SK-N-MC (cell line): ENCODE measurements around the gene SPIRE1.

Experiments
- EZH2 ChIP-seq: fragments of 200-600 bp; sonication (generic); IDR thresholded peaks from one replicate; pipeline ENCODE4 v1.6.1; 2017; ENCODE audit warnings: antibody characterized with exemption
- FOXP2 ChIP-seq: optimal IDR thresholded peaks from 2 replicates; pipeline ENCODE3; 2011; ENCODE audit warnings: mild to moderate bottlenecking, moderate library complexity; ENCODE audit not compliant: insufficient read depth; ENCODE audit errors: extremely low read length, control extremely low read depth
- POLR2AphosphoS5 ChIP-seq: IDR thresholded peaks from 2 replicates; pipeline ENCODE4 v1.6.1; 2012; ENCODE audit warnings: mild to moderate bottlenecking, low read depth, low read length, borderline replicate concordance

- TF ChIP-seq EZH2 = no peak
- TF ChIP-seq POLR2AphosphoS5 = no peak
- TF ChIP-seq FOXP2 = no peak
These were observed 260.7 kb downstream of the SPIRE1 start for GRCh38 chr18:12397254-12397653.
